Measurements from ENCODE around the gene RAPGEF5. TPM values are rescaled to one million over a fixed set of nuclear protein-coding genes. Genes with fewer than 3 reads are reported as not detected.

RAPGEF5 gene
- total and polyA plus RNA-seq, 8 donors: 1.5 to 190 (median 12.7) TPM

DNA sequence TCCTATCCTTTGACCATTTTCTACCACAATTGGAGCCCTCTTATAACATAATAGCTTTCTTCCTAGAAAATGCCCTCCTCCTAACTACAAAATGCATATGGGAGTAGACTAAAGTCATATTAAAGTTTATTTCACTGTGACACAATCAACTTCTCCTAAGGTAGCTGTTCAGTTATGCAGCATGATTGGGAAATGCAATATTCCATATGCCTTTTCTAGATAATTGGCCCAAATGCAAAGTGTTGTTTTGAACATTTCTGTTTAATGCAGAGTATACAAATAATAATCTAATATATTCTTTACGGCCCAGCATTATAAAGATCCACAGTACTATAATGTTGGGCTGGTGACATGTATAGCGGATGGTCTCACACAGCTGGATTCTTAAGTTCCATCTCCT lies 205.1 kb downstream of the RAPGEF5 start:
- H3K9me3 ChIP-seq: no peaks in the 10 kb centered on the region
- H3K4me3 ChIP-seq: no peak overlapping the region
- WGBS, 5 donors: 97 to 99% (median 98%) methylated on average over 2 of the region's 2 CpGs
- intact Hi-C loops (cut with DNase I; ENCODE audit: low total_unique reads): no loop called here
- no peak for DNase-seq
- no peak overlapping the region for H3K27ac ChIP-seq
- H3K36me3 ChIP-seq: peaks cover 0 to 28% (median 3%) of the 10 kb centered on the region in 4 donors
- H3K4me1 ChIP-seq: peaks cover 0 to 11% (median 2%) of the 10 kb centered on the region in 4 donors
- TF ChIP-seq POLR2AphosphoS5 (IDR thresholded peaks at IDR 0.05) (no peak), EP300 (IDR thresholded peaks at IDR 0.05) (no peak), POLR2A (IDR thresholded peaks at IDR 0.05) (no peak)
- TF ChIP-seq, protein P1, sequence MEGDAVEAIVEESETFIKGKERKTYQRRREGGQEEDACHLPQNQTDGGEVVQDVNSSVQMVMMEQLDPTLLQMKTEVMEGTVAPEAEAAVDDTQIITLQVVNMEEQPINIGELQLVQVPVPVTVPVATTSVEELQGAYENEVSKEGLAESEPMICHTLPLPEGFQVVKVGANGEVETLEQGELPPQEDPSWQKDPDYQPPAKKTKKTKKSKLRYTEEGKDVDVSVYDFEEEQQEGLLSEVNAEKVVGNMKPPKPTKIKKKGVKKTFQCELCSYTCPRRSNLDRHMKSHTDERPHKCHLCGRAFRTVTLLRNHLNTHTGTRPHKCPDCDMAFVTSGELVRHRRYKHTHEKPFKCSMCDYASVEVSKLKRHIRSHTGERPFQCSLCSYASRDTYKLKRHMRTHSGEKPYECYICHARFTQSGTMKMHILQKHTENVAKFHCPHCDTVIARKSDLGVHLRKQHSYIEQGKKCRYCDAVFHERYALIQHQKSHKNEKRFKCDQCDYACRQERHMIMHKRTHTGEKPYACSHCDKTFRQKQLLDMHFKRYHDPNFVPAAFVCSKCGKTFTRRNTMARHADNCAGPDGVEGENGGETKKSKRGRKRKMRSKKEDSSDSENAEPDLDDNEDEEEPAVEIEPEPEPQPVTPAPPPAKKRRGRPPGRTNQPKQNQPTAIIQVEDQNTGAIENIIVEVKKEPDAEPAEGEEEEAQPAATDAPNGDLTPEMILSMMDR (IDR thresholded peaks at IDR 0.05): no peak
- H3K27me3 ChIP-seq: no peaks in the 10 kb centered on the region

DNA sequence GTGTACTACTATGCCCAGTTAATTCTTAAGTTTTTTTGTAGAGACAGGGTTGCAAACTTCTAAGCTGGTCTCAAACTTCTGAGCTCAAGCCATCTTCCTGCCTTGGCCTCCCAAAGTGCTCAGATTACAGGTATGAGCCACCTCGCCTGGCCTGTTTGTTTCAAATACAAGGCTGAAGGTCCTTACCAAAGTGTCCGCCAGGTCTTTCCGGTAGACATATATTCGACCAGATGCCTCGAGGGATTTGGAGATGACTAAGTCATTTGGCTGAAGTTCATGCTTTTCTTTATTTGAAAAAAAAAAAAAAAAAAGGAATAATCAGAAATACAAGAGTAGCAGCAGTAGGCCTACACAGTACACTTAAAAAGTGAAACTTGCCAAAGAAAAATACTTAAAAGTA lies 206.7 kb downstream of the RAPGEF5 start:
- H3K4me3 ChIP-seq: no peak overlapping the region
- H3K27me3 ChIP-seq: no peaks in the 10 kb centered on the region
- DNase-seq: no peak
- TF ChIP-seq POLR2A (IDR thresholded peaks at IDR 0.05) (no peak), POLR2AphosphoS5 (IDR thresholded peaks at IDR 0.05) (no peak), EP300 (IDR thresholded peaks at IDR 0.05) (no peak)
- TF ChIP-seq, protein P1 (IDR thresholded peaks at IDR 0.05): no peak
- 71 to 89% (median 79%) methylated on average over 5 of the region's 5 CpGs for WGBS, 5 donors
- intact Hi-C loops (cut with DNase I; ENCODE audit: low total_unique reads): no loop called here
- H3K27ac ChIP-seq: no peak overlapping the region
- peaks cover 0 to 17% (median 3%) of the 10 kb centered on the region in 4 donors for H3K36me3 ChIP-seq
- peaks cover 0 to 16% (median 2%) of the 10 kb centered on the region in 4 donors for H3K4me1 ChIP-seq
- H3K9me3 ChIP-seq: no peaks in the 10 kb centered on the region

DNA sequence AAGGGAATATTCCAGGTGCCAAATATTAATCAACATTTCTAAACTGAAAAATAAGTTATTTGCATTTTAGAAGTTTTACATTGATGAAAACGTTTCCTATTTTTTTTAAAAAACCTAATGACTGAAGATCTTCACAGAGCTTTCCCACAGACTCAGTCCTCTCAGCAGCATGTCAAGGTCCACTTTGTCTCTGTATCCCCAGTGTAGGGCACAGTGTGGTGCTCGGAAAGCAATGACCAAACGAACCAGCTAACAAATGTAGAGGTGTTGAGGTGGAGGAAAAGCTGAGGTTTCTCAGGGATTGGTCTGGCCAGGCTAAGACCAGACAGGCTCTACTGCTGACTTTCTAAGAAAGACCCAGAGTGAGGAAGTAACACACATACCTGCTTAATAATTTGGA lies 209.1 kb downstream of the RAPGEF5 start:
- WGBS, 5 donors: 75 to 85% (median 79%) methylated on average over 3 of the region's 3 CpGs
- Histone ChIP-seq H3K36me3 (peaks cover 0 to 24% (median 18%) of the 10 kb centered on the region in 4 donors), H3K4me3 (no peak overlapping the region), H3K27ac (no peak overlapping the region), H3K9me3 (no peaks in the 10 kb centered on the region), H3K4me1 (peaks cover 0 to 16% (median 2%) of the 10 kb centered on the region in 4 donors), H3K27me3 (no peaks in the 10 kb centered on the region)
- no peak for TF ChIP-seq POLR2AphosphoS5 (IDR thresholded peaks at IDR 0.05)
- TF ChIP-seq, protein P1 (IDR thresholded peaks at IDR 0.05): no peak
- no peak for TF ChIP-seq EP300 (IDR thresholded peaks at IDR 0.05)
- no peak for TF ChIP-seq POLR2A (IDR thresholded peaks at IDR 0.05)
- DNase-seq: no peak
- intact Hi-C loops (cut with DNase I; ENCODE audit: low total_unique reads): no loop called here

DNA sequence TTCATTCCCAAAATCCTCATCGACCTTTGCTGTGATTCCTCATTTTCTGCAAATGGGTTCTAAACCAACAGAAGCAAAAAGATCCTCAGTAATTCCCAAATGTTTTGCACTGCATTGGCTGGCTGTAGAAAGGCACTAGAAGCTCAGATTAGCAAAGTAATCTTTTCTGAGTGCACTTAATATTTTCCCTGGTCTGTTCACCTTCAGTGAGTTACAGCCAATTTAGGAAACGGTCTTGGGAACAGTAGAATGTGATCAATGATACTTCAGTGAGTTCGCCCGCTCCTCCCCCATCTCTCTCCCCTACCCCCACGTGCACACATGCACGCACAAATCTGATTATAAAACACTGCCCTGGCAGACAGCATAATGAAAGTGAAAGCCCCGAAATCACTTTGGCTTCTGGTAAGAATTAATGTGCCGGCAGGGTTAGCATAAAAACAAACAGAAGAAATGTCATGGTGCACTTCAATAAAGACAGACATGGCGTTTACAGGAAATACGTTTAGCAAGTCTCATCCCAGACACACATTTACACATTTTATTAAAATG lies 209.9 kb downstream of the RAPGEF5 start:
- TF ChIP-seq POLR2A (IDR thresholded peaks at IDR 0.05): no peak
- TF ChIP-seq EP300 (IDR thresholded peaks at IDR 0.05): no peak
- TF ChIP-seq POLR2AphosphoS5 (IDR thresholded peaks at IDR 0.05): no peak
- TF ChIP-seq, protein P1 (IDR thresholded peaks at IDR 0.05): no peak
- Histone ChIP-seq H3K27ac (peak overlapping the region in 2 of 5 donors; percentile 13 to 20), H3K9me3 (no peaks in the 10 kb centered on the region), H3K36me3 (peaks cover 0 to 27% (median 18%) of the 10 kb centered on the region in 4 donors), H3K27me3 (no peaks in the 10 kb centered on the region), H3K4me1 (peaks cover 0 to 16% (median 2%) of the 10 kb centered on the region in 4 donors), H3K4me3 (peak overlapping the region in 3 of 4 donors; percentile 22 to 29 (median 26))
- DNase-seq: peak in 1 of 2 donors; percentile 69
- intact Hi-C loops (cut with DNase I; ENCODE audit: low total_unique reads): no loop called here
- WGBS, 5 donors: 20 to 62% (median 48%) methylated on average over 10 of the region's 10 CpGs

All from stomach (tissue), 9 donors.